ENCODE results near the gene ALPK1. TPM values are rescaled to one million over a fixed set of nuclear protein-coding genes. Genes with fewer than 3 reads are reported as not detected.

The ALPK1 gene
- total and polyA plus RNA-seq, 2 of the 4 experiments (the other 2 are of a cell fraction), result 3.3 to 7.9 TPM

DNA sequence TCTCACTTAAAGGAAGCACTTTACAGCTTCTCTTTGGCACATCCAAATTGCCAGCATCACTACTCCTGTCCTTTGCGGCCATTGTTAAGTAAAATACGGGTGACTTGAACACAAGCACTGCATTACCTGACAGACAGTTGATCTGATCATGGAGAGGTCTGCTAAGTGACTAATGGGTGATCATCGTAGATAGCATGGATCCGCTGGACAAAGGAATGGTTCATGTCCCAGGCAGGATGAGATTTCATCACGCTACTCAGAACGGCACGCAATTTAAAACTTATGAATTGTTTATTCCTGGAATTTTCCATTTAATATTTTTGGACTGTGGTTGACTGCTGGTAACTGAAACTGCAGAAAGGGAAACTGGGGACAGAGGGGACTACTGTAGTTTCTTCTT lies 124.7 kb downstream of the ALPK1 start:
- no peak overlapping the region for H2BK20ac ChIP-seq (ENCODE audit: low read depth, low read length)
- no TSS peak for BruUV-seq (replicated peaks)
- H3K4me1 ChIP-seq (ENCODE audit: control insufficient read depth, insufficient read depth, low read length), result no peaks in the 10 kb centered on the region; the same call in 1 of the 2 replicates
- no peak overlapping the region for H3K4me2 ChIP-seq (ENCODE audit: low read depth, low read length)
- POLR2A ChIA-PET (ENCODE audit: unreplicated experiment), result no interaction called here
- no peak overlapping the region for H4K8ac ChIP-seq (ENCODE audit: low read depth in 2 of 2, low read length in 2 of 2)
- H2BK15ac ChIP-seq (ENCODE audit: low read depth, low read length), result no peak overlapping the region
- no peak overlapping the region for H2BK5ac ChIP-seq (ENCODE audit: low read depth, low read length, poor library complexity, severe bottlenecking)
- no peak for ATAC-seq (ENCODE audit: low read depth)
- no peaks in the 10 kb centered on the region for H3K9me1 ChIP-seq (ENCODE audit: insufficient read depth, low read length)
- H2AFZ ChIP-seq (replicated peaks; ENCODE audit: low read length, poor library complexity), result no peak overlapping the region
- no peak overlapping the region for H3K27ac ChIP-seq (ENCODE audit: insufficient read depth, low read length)
- in situ Hi-C loops (cut with MboI; ENCODE audit: low sequenced_read_pairs) (no loop called here), intact Hi-C loops (cut with micrococcal nuclease) (no loop called here), dilution Hi-C loops (cut with HindIII; ENCODE audit: low sequenced_read_pairs, unreplicated experiment) (no loop called here)
- no peak overlapping the region for H2BK120ac ChIP-seq (ENCODE audit: low read depth, low read length)
- H4K20me1 ChIP-seq (ENCODE audit: insufficient read depth, low read length), result no peaks in the 10 kb centered on the region
- no peak overlapping the region for H3K23ac ChIP-seq (ENCODE audit: low read depth, low read length)
- H3K4me3 ChIP-seq (ENCODE audit: insufficient read depth, low read depth, low read length), result no peak overlapping the region
- H4K5ac ChIP-seq (ENCODE audit: low read depth, low read length), result no peak overlapping the region
- H3K79me1 ChIP-seq (ENCODE audit: low read depth in 1 of 2, low read length in 2 of 2), result no peaks in the 10 kb centered on the region
- H3K27me3 ChIP-seq (ENCODE audit: control insufficient read depth, insufficient read depth, low read length), result no peaks in the 10 kb centered on the region
- WGBS, 2 experiments (ENCODE audit: extremely low coverage in 2 of 2, insufficient read length in 1 of 2), result no CpG with 5 or more reads among the region's 7 CpGs
- H3K9ac ChIP-seq (ENCODE audit: low read depth, low read length), result no peak overlapping the region
- DNase-seq, result no peak
- no peaks in the 10 kb centered on the region for H3K36me3 ChIP-seq (ENCODE audit: control insufficient read depth, insufficient read depth, low read length)
- no peaks in the 10 kb centered on the region for H3K9me3 ChIP-seq (ENCODE audit: control insufficient read depth, insufficient read depth, low read length)
- CTCF ChIA-PET, result no interaction called here
- H4K91ac ChIP-seq (ENCODE audit: insufficient read depth, low read depth, low read length), result no peak overlapping the region
- H2AK5ac ChIP-seq (ENCODE audit: low read depth, low read length), result no peak overlapping the region
- H3K56ac ChIP-seq (ENCODE audit: extremely low read depth, insufficient read depth, low read length), result no peak overlapping the region
- H2AK9ac ChIP-seq (replicated peaks; ENCODE audit: low read depth, low read length, poor library complexity), result no peak overlapping the region
- TF ChIP-seq, protein P1, sequence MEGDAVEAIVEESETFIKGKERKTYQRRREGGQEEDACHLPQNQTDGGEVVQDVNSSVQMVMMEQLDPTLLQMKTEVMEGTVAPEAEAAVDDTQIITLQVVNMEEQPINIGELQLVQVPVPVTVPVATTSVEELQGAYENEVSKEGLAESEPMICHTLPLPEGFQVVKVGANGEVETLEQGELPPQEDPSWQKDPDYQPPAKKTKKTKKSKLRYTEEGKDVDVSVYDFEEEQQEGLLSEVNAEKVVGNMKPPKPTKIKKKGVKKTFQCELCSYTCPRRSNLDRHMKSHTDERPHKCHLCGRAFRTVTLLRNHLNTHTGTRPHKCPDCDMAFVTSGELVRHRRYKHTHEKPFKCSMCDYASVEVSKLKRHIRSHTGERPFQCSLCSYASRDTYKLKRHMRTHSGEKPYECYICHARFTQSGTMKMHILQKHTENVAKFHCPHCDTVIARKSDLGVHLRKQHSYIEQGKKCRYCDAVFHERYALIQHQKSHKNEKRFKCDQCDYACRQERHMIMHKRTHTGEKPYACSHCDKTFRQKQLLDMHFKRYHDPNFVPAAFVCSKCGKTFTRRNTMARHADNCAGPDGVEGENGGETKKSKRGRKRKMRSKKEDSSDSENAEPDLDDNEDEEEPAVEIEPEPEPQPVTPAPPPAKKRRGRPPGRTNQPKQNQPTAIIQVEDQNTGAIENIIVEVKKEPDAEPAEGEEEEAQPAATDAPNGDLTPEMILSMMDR (conservative IDR thresholded peaks at IDR 0.05; ENCODE audit: low read depth, low read length), result no peak
- TF ChIP-seq, protein P2, sequence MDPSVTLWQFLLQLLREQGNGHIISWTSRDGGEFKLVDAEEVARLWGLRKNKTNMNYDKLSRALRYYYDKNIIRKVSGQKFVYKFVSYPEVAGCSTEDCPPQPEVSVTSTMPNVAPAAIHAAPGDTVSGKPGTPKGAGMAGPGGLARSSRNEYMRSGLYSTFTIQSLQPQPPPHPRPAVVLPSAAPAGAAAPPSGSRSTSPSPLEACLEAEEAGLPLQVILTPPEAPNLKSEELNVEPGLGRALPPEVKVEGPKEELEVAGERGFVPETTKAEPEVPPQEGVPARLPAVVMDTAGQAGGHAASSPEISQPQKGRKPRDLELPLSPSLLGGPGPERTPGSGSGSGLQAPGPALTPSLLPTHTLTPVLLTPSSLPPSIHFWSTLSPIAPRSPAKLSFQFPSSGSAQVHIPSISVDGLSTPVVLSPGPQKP (IDR thresholded peaks at IDR 0.05; ENCODE audit: borderline replicate concordance, low read depth, low read length), result no peak
- no peak for TF ChIP-seq FOS (IDR thresholded peaks at IDR 0.05; ENCODE audit: low read depth, low read length)
- no peak for TF ChIP-seq CHD1 (IDR thresholded peaks at IDR 0.05; ENCODE audit: low read depth, low read length)
- no peak for TF ChIP-seq POLR2A (IDR thresholded peaks at IDR 0.05; ENCODE audit: low read depth, low read length)
- TF ChIP-seq, protein P3, sequence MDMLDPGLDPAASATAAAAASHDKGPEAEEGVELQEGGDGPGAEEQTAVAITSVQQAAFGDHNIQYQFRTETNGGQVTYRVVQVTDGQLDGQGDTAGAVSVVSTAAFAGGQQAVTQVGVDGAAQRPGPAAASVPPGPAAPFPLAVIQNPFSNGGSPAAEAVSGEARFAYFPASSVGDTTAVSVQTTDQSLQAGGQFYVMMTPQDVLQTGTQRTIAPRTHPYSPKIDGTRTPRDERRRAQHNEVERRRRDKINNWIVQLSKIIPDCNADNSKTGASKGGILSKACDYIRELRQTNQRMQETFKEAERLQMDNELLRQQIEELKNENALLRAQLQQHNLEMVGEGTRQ (IDR thresholded peaks at IDR 0.05; ENCODE audit: low read depth, low read length), result no peak
- no peak for TF ChIP-seq MAFK (IDR thresholded peaks at IDR 0.05; ENCODE audit: low read depth, low read length)
- no peak overlapping the region for H3K18ac ChIP-seq (ENCODE audit: low read depth, low read length)
- H3K14ac ChIP-seq (replicated peaks; ENCODE audit: low read depth, low read length), result no peak overlapping the region
- H3K4ac ChIP-seq (ENCODE audit: low read depth, low read length), result no peak overlapping the region
